GM21381 (cell line): ENCODE data around the gene SPRING1.

Source experiments
- ATAC-seq: cut with Tn5 transposase; IDR thresholded peaks from one replicate; pipeline ENCODE4 v1.9.1; 2021; ENCODE audit warnings: mild to moderate bottlenecking, moderate library complexity; ENCODE audit not compliant: unreplicated experiment

Gene SPRING1

DNA sequence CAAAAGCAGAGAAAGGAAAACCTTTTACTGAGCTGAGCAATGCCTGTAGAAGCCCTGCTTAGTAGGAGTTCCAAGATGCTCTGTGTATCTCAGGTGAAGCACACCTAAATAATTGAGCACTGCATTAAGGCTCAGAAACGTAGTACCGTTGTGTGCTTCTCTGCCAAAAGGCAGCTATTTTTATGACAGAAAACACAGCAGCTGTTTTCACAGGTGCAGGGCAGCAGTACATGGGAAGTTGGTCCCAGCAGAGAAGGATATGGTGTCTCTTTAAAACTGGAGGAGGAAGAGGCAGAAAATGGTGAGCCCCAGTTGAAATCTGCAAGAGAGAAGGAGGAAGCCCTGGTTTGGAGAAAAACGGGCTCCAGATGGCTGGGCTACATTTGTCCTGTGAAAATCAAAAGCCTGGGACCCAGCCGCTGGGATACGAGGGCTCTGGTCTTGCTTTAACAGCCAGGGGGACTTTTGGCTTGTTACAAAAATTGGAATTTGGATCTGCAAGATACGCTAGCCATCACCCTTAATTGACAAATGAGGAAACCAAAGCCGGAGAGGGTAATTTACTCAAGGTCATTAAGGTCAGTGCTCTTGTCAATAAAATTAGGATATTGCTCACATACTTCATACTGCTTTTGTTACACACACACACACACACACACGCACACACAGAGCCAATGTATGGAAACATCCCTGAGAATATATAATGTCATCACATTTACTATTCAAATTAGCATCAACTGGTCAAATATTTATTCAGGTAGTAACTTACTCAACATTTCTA is 27.3 kb downstream of the SPRING1 start:
- ATAC-seq: no peak

DNA sequence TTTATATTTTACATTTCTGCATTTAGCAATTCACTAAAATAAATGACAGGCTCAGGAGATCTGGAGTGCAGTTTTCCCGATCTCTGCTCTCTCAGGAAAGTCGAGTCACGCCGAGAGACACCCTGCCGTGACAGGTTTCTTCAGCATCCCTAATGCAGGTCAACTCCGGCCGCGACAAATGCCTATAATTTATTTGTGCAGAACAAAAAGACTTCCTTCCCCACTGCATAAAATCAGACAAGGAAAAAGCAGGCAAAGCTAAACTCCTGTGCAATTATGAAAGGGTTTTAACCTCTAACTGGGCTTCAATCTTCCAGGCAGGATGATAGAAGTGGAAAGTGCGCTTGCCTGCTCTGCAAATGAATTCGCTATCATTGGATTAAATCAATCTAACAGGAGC is 28.1 kb downstream of the SPRING1 start:
- ATAC-seq: no peak

DNA sequence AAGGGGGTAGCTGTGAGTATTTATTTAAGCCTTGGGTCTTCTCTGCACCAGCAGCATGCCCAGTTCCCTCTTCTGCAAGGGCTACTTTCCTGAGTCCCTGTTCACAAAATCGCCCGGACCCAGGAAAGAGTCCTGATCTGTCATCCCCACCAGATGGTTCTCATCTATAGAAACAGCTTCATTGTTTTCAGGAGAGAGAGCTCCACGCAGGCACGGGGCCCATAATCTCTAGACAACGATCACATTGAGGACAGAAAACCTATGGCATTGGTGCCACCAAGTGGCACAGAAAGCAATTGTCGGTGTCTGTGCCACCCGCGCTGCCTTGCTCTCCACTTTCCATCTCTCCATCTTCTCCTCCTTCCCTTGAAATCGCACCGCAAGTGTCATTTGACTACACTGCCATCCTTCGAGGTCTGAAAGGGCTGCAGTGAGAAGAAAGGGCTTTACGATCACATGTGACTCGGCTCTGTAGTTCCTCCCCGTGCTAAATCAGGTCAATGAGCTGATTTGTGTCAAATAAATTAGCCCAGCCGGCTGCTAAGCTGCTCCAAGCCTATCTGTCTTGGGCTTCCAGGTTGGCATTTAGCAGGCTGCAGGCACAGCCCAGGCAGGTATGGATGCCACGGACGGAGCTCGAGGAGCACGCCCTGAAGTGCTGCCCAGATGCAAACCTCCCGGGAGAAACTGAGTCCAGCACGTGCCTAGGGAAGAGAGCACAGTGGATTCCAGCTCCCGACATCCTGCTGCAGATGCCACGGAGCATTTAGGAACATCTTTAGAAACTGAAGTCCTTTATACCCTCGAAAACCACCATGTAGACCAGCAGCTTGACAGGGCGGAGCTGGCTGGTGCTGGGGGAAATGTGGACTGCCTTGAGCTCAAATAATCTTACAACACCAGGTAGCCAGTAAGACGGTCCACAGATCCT is 28.8 kb downstream of the SPRING1 start:
- no peak for ATAC-seq

DNA sequence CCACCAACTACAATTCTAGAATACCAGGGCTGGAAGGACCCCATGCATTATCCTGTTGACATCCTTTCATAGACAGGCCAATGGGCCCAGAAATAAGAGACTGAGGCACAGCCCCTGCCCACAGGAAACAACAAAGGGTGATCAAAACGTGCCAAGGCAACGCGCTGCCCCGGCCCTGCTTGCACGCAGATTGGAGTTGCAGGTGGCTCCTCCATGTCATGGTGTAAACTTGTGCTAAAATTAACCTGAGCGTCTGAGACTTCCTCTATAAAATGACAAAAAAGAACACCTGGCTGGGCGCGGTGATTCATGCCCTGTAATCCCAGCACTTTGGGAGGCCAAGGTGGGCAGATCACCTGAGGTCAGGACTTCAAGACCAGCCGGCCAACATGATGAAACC is 30.1 kb downstream of the SPRING1 start:
- ATAC-seq: no peak

DNA sequence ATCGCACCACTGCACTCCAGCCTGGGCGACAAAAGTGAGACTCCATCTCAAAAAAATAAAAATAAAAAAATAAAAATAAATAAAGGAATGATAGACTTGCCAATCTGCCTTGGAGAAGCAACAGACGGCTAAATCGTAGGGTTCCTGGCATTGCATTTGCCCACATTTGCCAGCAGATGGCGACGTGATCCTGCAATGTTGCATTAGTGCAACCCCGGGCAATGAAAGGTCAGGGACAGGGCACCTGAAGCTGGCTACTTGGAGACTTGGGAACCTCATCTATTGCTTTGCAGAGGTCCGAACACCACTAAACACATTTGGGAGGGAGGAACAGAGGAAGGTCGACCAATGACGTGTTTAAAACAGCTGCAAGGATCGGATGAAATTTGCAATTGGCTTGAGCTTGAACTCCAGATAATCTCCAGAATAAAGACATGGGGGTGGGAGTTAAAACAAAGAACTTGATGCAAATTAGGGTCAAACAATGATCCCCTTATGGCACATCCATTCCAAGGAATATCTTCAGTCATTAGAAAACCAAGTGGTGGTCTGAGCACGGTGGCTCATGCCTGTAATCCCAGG is 34.6 kb downstream of the SPRING1 start:
- no peak for ATAC-seq

DNA sequence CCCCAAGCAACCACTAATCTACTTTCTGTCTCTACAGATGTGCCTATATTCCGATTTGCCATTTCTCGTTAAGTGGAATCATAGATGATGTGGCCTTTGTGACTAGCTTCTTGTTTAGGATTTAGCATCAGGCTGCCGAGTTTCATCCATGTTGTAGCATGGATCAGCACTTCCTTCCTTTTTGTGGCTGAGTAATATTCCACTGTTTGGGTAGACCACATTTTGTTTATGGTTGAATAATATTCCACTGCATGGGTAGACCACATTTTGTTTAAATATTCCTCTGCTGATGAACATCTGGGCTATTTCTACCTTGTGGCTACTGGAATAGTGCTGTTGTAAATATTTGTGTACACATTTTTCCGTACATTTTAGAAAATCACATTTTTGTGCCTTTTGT is 36.4 kb downstream of the SPRING1 start:
- ATAC-seq: no peak

DNA sequence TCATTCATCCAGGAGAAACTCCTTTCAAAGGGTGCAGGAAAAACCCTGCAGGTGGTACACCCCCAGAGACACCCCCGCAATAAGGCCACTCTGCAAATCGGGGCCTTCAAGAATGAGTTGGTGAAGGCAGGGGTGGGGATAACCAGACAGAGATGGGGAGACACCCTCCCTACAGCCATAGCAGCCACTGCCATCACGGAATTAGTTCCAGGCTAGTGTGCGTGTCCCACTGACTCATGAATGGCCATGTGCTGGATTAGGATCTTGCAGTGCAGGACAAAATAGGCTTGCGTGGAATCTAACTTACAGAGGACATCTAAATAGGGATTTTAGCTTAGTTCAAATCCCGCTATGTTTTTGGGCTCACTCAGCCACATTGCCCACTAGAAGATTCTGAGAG is 37.8 kb downstream of the SPRING1 start:
- ATAC-seq: no peak

DNA sequence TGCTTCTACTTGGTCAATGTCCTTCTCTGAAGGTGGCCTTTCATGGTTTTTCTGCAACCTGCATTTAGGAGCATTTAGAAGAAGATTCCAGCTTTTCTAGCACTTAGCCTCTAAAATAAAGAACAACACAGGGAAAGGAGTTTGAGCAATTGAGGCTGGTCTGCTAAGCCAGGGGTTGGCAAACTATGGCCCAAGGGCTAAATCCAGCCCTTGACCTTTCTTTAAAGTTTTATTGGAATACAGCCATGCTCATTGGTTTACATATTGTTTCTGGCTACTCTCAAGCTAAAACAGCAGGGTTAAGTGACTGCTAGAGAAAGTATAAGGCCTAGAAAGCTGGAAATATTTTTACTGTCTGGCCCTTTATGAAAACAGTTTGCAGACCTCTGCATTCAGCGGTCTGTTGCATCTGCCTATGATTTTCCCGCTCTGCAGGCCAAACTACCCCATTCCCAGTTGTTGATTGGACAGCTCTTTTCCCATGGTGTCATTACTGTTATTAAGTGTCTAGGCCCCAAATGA is 39.3 kb downstream of the SPRING1 start:
- ATAC-seq: no peak

DNA sequence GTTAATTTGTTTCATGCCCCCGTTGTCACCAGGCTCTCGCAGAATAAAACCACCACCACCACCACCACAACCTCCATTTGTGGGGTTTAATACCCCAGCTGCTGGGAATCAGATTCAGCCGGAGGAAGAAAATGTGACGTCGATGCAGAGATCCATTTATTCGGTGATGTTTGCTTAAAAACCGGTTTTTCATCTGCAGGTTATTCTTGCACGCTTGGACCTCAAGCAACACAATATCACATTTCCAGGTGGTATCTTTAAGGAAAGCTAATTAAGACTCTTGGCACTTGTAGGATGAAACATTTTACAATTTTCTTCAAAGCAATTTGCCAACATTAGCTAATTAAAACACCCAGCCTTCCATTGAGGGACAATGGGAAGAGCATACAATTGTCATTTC is 39.8 kb downstream of the SPRING1 start:
- no peak for ATAC-seq

DNA sequence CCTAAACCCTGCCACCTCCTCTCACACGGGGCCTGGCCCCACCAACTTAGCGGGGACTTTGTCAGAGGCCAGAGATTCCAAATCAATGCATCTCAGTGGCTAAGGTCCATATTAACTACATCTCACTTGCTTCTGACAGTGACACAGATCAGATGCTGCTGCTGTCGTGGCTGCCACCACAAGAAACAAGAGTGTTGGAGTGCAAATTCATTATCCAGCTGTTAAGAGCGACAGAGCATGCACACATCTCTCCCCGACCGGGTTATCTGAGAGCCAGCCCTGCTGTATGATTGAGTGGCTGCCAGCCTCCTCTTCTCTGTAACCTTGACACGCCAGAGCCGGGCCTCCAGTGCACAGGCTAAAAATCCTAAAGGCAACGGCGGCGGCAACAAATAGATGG is 40.2 kb downstream of the SPRING1 start:
- no peak for ATAC-seq

DNA sequence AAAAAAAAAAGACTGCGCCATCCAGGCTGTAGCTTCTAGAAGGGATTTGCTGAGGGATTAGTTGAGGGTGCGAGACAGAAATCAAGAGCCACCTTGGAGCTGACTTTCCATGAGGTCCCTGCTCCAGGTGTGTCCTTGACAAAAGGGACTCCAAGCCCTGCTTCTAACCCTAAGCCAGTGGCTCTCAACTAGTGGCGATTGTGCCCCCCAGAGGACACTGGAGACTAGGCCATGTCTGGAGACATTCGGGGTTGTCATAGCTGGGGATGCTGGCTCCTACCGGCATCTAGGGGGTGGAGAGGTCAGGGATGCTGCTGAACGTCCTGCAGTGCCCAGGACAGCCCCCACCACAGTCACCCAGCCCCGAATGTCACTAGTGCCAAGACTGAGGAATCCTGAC is 40.6 kb downstream of the SPRING1 start:
- ATAC-seq: no peak

DNA sequence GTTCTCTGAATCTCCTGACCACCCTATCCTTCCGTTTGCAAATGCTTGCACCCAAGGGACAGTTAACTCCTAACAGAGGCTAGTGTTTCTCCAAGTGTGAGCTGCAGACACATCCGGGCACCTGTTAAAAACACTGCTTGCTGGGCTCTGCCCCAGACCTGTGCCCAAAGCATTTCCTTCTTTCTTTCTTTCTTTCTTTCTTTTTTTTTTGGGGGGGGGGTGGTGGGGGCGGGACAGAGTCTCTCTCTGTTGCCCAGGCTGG is 42.5 kb downstream of the SPRING1 start:
- no peak for ATAC-seq

DNA sequence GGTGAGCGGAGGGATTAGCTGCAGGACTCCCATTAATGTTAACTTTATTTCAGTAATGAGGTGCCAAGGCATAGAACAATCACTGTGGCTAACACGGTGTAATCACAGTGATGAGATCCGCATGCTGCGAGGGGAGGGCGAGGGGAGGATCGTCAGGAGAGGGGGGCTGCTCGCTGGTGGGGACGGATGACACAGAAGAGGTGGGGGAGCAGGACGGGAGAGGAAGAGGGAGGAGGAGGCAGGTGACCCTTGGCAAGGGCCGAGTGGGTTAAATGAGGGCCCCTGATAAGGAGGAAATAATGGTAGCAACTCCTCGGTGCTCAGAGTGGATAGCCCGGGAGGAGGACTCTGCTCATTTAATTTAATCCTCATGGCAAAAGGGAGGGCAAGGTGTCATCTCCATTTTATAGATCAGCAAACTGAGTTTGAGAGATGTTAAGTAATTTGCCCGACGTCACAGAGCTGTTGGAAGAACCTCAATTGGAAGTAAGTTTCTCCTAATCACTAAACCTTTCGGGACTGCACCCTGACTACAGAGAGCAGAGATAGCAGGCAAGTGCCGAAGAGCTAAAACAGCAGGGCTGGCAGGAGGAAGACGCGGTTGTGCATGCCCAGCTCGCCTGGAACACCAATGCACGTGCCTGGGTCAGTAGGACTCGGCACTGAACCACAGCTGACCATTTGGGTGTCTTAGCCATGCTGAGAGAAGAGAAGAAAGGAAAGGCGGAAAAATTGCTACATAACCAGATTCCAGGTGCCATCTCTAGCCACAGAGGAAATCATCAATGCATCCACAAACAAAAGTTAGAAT is 43.0 kb downstream of the SPRING1 start:
- ATAC-seq: no peak

DNA sequence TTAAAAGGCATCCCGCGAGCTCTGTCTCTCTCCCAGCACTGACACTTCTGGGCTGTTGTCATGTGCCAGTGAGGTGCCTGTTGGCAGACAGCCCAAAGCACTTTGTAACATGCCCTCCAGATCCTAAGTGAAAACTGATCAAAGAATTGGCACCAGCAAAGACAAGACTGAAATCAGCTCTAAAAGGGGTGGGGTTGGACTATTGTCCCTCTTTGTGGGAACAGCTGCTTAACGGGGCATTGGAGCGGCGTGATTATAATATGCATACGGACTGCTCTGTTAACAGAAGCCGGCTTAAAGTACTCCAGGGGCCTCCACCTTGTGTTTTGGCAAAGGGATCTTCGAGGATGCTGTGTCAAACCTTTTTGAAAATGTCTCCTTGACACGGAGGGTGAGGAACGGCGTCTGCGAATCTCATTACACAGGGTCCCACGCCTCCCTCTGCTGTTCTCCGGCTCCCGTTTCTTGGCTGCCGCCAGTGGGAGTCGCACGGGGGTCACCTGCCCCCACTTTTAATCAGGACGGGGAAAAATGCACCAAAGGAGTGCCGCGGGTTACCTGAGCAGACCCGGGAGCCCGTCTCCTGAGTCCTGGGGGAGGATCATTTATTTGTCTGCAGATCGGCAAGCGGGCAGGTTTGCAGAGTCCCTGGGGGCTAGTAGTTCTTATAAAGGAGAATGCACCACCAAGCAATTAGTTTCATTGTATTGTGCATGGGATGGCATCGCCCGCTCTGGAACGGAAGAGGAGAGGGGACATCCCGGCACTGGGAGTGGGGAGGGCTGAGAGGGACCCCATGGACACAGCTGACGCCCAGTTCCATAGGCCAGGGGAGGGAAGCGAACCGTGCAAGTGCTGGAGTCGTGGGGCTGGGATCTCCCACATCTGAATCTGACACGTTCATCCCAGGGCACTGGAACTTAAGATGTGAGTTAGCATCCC is 44.3 kb downstream of the SPRING1 start:
- ATAC-seq: no peak

DNA sequence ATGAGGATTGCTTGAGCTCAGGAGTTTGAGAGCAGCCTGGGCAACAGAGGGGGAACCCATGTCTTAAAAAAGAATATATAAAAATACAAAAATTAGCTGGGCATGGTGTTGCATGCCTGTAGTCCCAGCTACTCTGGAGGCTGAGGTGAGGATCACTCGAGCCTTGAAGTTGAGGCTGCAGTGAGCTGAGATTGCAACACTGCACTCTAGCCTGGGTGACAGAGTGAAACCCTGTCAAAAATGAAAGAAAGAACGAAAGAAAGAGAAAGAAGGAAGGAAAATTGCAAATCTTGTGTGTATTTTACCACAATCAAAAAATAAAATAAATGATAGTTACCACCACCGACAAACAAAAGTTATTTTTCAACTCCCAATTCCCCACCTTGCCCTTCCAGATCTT is 45.3 kb downstream of the SPRING1 start:
- ATAC-seq: no peak

DNA sequence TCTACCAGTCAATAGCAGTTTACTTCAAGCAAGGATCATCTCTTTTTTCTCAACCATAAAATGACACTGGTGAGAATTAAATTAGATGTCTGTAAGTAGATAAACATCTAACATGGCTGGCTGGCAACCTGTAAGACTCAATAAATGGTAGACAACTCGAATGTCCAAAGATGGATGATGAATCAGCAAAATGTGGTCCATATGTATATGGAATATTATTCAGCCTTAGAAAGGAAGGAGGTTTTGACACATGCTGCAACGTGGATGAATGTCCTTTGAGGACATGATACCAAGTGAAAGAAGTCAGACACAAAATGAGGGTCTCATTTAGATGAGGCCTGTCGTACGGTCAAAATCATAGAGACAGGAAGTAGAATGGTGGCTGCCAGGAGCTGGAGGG is 46.2 kb downstream of the SPRING1 start:
- no peak for ATAC-seq

DNA sequence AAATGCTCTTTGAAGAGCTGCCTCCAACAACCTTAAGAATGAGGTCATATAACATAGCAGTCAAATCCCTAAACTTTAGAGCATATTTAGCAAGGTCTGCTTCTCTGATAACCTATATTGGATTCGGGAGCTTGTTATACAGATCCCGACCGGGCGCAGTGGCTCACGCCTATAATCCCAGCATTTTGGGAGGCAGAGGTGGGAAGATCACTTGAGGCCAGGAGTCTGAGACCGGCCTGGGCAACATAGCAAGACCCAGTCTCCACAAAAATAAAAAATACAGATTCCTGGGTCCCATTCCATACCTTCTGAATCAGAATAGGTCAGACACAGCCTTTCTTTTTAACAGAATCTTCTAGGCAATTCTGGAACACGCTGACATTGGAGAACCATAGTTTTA is 46.7 kb downstream of the SPRING1 start:
- ATAC-seq: no peak

DNA sequence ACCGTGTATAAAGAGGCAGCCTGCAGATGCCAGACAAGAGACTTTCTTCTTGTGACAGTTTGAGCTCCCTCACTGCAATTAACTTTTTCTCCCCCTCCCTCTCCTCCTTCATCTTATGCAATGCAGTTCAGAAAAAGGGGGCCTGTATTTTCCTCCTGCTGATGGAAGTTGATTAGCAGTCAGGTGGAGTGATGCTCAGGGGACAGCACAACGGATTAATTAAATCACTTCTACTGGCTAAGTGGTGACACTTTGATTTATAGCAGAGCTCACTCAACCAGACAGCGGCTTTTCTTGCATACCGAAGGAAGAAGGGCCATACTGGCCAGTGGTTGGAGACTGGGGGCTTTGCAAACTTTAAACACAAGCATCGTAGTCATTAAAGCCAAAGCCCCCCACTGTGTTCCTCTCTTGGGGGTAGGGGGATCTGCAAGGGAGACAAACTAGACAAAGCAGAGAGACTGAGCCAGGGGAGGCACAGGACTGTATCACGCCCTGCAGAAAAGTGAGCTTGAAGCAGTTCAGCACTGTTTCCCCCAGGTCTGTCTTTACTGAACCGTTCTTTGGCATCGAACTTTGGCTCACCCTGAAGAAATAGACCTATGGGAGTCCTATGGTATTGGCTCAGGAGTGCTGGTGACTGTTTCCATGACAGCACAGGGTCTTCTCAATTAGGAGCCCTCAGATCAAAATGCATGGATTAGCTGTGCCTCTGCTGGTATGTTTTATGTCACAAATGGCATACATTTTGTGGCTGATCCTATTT is 47.7 kb downstream of the SPRING1 start:
- no peak for ATAC-seq

DNA sequence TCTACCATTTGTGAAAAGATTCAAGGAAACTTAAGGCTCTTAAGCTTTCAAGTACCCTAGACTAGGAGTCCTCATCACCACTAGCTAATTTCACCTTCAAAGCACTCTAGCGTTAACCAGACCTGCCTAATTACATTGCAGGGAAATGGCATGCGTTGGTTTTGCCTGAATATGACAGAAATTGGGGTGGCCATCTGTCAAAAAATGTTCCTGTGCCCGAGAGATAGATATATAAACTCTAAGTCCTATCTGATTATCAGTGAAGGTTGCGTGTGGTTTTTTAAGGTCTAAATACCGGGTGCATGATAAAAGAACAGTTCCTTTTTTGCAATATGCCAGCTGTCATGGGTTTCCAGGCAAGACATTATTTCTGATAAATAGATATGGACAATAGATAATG is 48.3 kb downstream of the SPRING1 start:
- no peak for ATAC-seq
